H1 (cell line): ENCODE data around the gene CDC42EP5. TPM values are rescaled to one million over a fixed set of nuclear protein-coding genes. Genes with fewer than 3 reads are reported as not detected.

Source experiments
- CTCF ChIA-PET: fragments of 300-600 bp; sonication (Branson Sonifier 250); formaldehyde crosslinking; loops from one replicate; lab custom pipeline; 2021; ENCODE audit not compliant: partially characterized antibody; lab: Charles Lee
- POLR2A ChIA-PET: fragments of 300-600 bp; sonication (Branson Sonifier 250); formaldehyde crosslinking; loops from one replicate; lab custom pipeline; 2021; ENCODE audit warnings: inconsistent platforms; ENCODE audit not compliant: partially characterized antibody; lab: Charles Lee
- DNase-seq, 2 experiments: peaks; one replicate each; pipeline versions ENCODE4 v3.0.0 to v3.0.0-alpha.2; 2010 to 2022; ENCODE audit warnings: low spot score in 2 of 2, low read depth in 1 of 2, mixed read lengths in 1 of 2
- FAIRE-seq: peaks from 2 replicates; lab custom pipeline; 2011; peaks lifted over from hg19 to GRCh38; lab: Jason Lieb, UNC
- H2AFZ ChIP-seq: 2 replicates; pipeline ENCODE4 v1.8.1; 2012; ENCODE audit warnings: low read length, inconsistent platforms
- H2AK5ac ChIP-seq: 2 replicates; pipeline ENCODE4 v1.6.1; 2013; ENCODE audit warnings: low read depth, low read length
- H2BK120ac ChIP-seq: replicated peaks from 2 replicates; pipeline ENCODE3; 2013; ENCODE audit warnings: low read depth, low read length, inconsistent platforms
- H2BK12ac ChIP-seq: 2 replicates; pipeline ENCODE4 v1.6.1; 2013; ENCODE audit warnings: low read depth, low read length
- H2BK15ac ChIP-seq: 2 replicates; pipeline ENCODE4 v1.6.1; 2013; ENCODE audit warnings: low read length
- H2BK20ac ChIP-seq: 2 replicates; pipeline ENCODE4 v1.6.1; 2013; ENCODE audit warnings: low read length
- H2BK5ac ChIP-seq: 2 replicates; pipeline ENCODE4 v1.6.1; 2013; ENCODE audit warnings: low read depth, low read length
- H3K14ac ChIP-seq: 2 replicates; pipeline ENCODE4 v1.6.1; 2013; ENCODE audit warnings: inconsistent platforms; ENCODE audit not compliant: insufficient read length
- H3K18ac ChIP-seq: 2 replicates; pipeline ENCODE4 v1.6.1; 2013; ENCODE audit warnings: low read length; ENCODE audit errors: extremely low read depth
- H3K23ac ChIP-seq: 2 replicates; pipeline ENCODE4 v1.6.1; 2013; ENCODE audit warnings: inconsistent platforms; ENCODE audit not compliant: insufficient read length
- H3K23me2 ChIP-seq: 2 replicates; pipeline ENCODE4 v1.6.1; 2013; ENCODE audit warnings: low read depth, low read length
- H3K27ac ChIP-seq: 2 replicates; pipeline ENCODE4 v1.6.1; 2011; ENCODE audit warnings: low read depth, low read length, inconsistent platforms
- H3K27me3 ChIP-seq, 4 experiments: replicated peaks in 1 of 4; 1 replicate in 1 of 4; 2 replicates in 3 of 4; pipeline versions ENCODE4 v1.6.1 to v1.8.1; 2011 to 2013; ENCODE audit warnings: low read length in 3 of 4, mild to moderate bottlenecking in 3 of 4, inconsistent platforms in 2 of 4, mixed read lengths in 2 of 4, moderate library complexity in 1 of 4; ENCODE audit not compliant: control insufficient read depth in 3 of 4, insufficient read depth in 3 of 4; ENCODE audit errors: extremely low read depth in 1 of 4
- H3K36me3 ChIP-seq, 4 experiments: 2 replicates each; pipeline versions ENCODE4 v1.6.1 to v1.8.1; 2011 to 2013; ENCODE audit warnings: mild to moderate bottlenecking in 4 of 4, low read length in 3 of 4, moderate library complexity in 2 of 4, control low read depth in 1 of 4, inconsistent platforms in 1 of 4; ENCODE audit not compliant: insufficient read depth in 4 of 4, control insufficient read depth in 2 of 4
- H3K4ac ChIP-seq: replicated peaks from 2 replicates; pipeline ENCODE3; 2013; ENCODE audit warnings: low read length, low read depth, mixed read lengths, inconsistent platforms; ENCODE audit not compliant: insufficient read length
- H3K4me1 ChIP-seq, 4 experiments: replicated peaks in 1 of 4; 1 replicate in 1 of 4; 2 replicates in 3 of 4; pipeline versions ENCODE4 v1.6.1 to v1.8.1; 2011 to 2013; ENCODE audit warnings: low read length in 3 of 4, inconsistent platforms in 2 of 4, mixed read lengths in 1 of 4; ENCODE audit not compliant: insufficient read depth in 4 of 4, control insufficient read depth in 3 of 4
- H3K4me2 ChIP-seq, 2 experiments: 2 replicates each; pipeline versions ENCODE4 v1.6.1 to v1.8.1; 2011 to 2013; ENCODE audit warnings: low read depth in 2 of 2, low read length in 2 of 2, control low read depth in 1 of 2, inconsistent platforms in 1 of 2, mild to moderate bottlenecking in 1 of 2; ENCODE audit not compliant: insufficient read depth in 1 of 2
- H3K4me3 ChIP-seq, 4 experiments: fragments of 200-600, 300-600 bp in 1 of 4; sonication (generic), shearing (Covaris generic), sonication (Bioruptor Twin) in 1 of 4; 2 replicates each; pipeline versions ENCODE4 v1.5.1 to v1.8.1; 2011 to 2016; ENCODE audit warnings: low read length in 4 of 4, low read depth in 3 of 4, control low read depth in 2 of 4, inconsistent platforms in 2 of 4, mild to moderate bottlenecking in 2 of 4, mixed read lengths in 1 of 4, moderate library complexity in 1 of 4; ENCODE audit not compliant: insufficient read depth in 2 of 4; ENCODE audit errors: extremely low read depth in 1 of 4
- H3K56ac ChIP-seq: replicated peaks from 2 replicates; pipeline ENCODE3; 2013; ENCODE audit warnings: low read depth, mild to moderate bottlenecking, mixed read lengths, low read length, inconsistent platforms; ENCODE audit not compliant: insufficient read length
- H3K79me1 ChIP-seq: 2 replicates; pipeline ENCODE4 v1.6.1; 2013; ENCODE audit warnings: low read depth, low read length, control low read depth
- H3K79me2 ChIP-seq, 2 experiments: 2 replicates each; pipeline versions ENCODE4 v1.6.1 to v1.8.1; 2012 to 2013; ENCODE audit warnings: low read length in 2 of 2, mild to moderate bottlenecking in 2 of 2, inconsistent platforms in 1 of 2; ENCODE audit not compliant: insufficient read depth in 2 of 2, control insufficient read depth in 1 of 2
- H3K9ac ChIP-seq, 4 experiments: replicated peaks in 1 of 4; 1 replicate in 1 of 4; 2 replicates in 3 of 4; pipeline versions ENCODE4 v1.6.1 to v1.8.1; 2011 to 2013; ENCODE audit warnings: low read depth in 3 of 4, low read length in 3 of 4, control low read depth in 2 of 4, mild to moderate bottlenecking in 2 of 4, moderate library complexity in 2 of 4, inconsistent platforms in 1 of 4; ENCODE audit errors: extremely low read depth in 1 of 4
- H3K9me3 ChIP-seq, 2 experiments: 2 replicates each; pipeline versions ENCODE4 v1.6.1 to v1.8.1; 2012 to 2013; ENCODE audit warnings: mild to moderate bottlenecking in 2 of 2, moderate library complexity in 2 of 2, control low read depth in 1 of 2, inconsistent platforms in 1 of 2, low read depth in 1 of 2, low read length in 1 of 2, mixed read lengths in 1 of 2; ENCODE audit not compliant: insufficient read depth in 2 of 2
- H4K20me1 ChIP-seq, 2 experiments: replicated peaks in 1 of 2; 2 replicates each; pipeline versions ENCODE3 to v1.8.1; 2011 to 2013; ENCODE audit warnings: inconsistent platforms in 2 of 2, low read length in 2 of 2, mild to moderate bottlenecking in 1 of 2; ENCODE audit not compliant: insufficient read depth in 2 of 2, control insufficient read depth in 1 of 2
- H4K5ac ChIP-seq: 2 replicates; pipeline ENCODE4 v1.6.1; 2013; ENCODE audit warnings: low read length, low read depth, mixed read lengths, inconsistent platforms; ENCODE audit not compliant: insufficient read length
- H4K8ac ChIP-seq: 2 replicates; pipeline ENCODE4 v1.8.0; 2013; ENCODE audit warnings: mild to moderate bottlenecking, moderate library complexity, low read length, inconsistent platforms; ENCODE audit not compliant: insufficient read depth; ENCODE audit errors: extremely low read depth
- H4K91ac ChIP-seq: replicated peaks from 2 replicates; pipeline ENCODE3; 2013; ENCODE audit warnings: low read length, mixed read lengths, inconsistent platforms; ENCODE audit not compliant: insufficient read length
- EGR1 ChIP-seq: IDR thresholded peaks from 2 replicates; pipeline ENCODE4 v1.6.1; 2011; ENCODE audit warnings: low read depth, low read length, borderline replicate concordance
- POLR2AphosphoS5 ChIP-seq: IDR thresholded peaks from 2 replicates; pipeline ENCODE4 v1.6.1; 2011; ENCODE audit warnings: low read depth, low read length
- WGBS, 2 experiments: shearing (Covaris generic) in 1 of 2; methylation state at CpG; one replicate each; pipeline versions ENCODE4 v1.1.6 to v1.1.7; 2013 to 2015; ENCODE audit warnings: low lambda C conversion rate in 2 of 2, mixed read lengths in 2 of 2, inconsistent platforms in 1 of 2, low coverage in 1 of 2, missing lambda C conversion rate in 1 of 2; ENCODE audit not compliant: insufficient replicate concordance in 2 of 2, insufficient coverage in 1 of 2, insufficient read length in 1 of 2; ENCODE audit errors: extremely low coverage in 1 of 2, missing lambda C conversion rate in 1 of 2; 5-methylcytosine and 5-hydroxymethylcytosine counted together
- polyA plus RNA-seq, 7 experiments: library from polyadenylated mRNA; depleted of rRNA in 3 of 7; stranded (reverse) in 5 of 7; unstranded in 2 of 7; fragments of >200 nt in 5 of 7; fragments of 200-250 nt in 2 of 7; gene quantifications; 1 replicate in 5 of 7; 2 replicates in 1 of 7; 4 replicates in 1 of 7; pipeline versions ENCODE4 v1.2.1 to v1.2.3, GENCODE V29; 2011 to 2013; ENCODE audit warnings: missing spikeins in 2 of 7, mixed read lengths in 2 of 7
- total RNA-seq: library from RNA; stranded (reverse); fragmentation: NEBNext Ultra II Directional; extraction: Animal tissue kit (Norgen Biotek cat#: 25700); gene quantifications from 2 replicates; pipeline ENCODE4 v1.2.1, GENCODE V29; 2021

Gene CDC42EP5
- total and polyA plus RNA-seq, 2 of the 8 experiments (the other 6 are each of a cell fraction or from before 2014, with no cell fraction given), result 1.8 to 2.1 TPM

DNA sequence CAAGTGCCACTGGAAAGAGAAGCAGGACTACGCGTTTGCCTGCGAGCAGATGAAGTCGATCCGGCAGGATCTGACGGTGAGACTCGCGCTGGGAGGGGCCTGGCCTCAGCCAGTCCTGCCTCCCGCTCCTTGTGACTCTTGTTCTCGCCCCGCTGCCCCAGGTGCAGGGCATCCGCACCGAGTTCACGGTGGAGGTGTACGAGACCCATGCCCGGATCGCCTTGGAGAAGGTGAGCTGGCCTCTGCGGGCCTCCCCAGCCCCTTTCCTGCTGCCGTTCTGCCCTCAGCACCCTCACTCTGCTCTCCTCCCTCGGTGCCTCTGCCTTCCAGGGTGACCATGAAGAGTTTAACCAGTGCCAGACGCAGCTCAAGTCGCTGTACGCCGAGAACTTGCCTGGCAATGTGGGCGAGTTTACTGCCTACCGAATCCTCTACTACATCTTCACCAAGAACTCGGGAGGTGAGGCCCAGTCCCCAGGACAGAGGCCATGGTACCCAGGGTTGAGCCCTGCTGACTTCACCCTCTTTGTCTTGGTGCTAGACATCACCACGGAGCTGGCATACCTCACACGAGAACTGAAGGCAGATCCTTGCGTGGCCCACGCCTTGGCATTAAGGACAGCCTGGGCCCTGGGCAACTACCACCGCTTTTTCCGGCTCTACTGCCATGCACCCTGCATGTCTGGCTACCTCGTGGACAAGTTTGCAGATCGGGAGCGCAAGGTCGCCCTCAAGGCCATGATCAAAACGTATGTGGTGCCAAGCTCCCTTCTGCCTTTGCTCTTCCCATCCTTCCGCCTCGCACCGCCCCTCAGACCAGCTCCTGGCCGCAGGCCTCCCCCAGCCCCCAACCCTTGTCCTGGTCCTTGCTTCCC lies 15.1 kb downstream of the CDC42EP5 start:
- Histone ChIP-seq H3K79me2 (peaks cover 0 to 12% of the 10 kb centered on the region in 2 experiments; a peak in 1 of 4 replicates), H3K14ac (no peak overlapping the region), H2BK5ac (no peak overlapping the region), H4K8ac (no peak overlapping the region), H3K36me3 (peaks cover 42 to 71% (median 62%) of the 10 kb centered on the region in 4 experiments), H3K23me2 (no peaks in the 10 kb centered on the region; the same call in 1 of the 2 replicates), H2BK20ac (no peak overlapping the region), H2BK120ac (no peak overlapping the region), H3K27ac (no peak overlapping the region), H4K5ac (no peak overlapping the region), H2AFZ (no peak overlapping the region), H3K9me3 (no peaks in the 10 kb centered on the region), H3K4me1 (peaks cover 0 to 8% (median 5%) of the 10 kb centered on the region in 4 experiments; a peak in 5 of 7 replicates), H3K79me1 (peaks cover 20% of the 10 kb centered on the region), H2AK5ac (no peak overlapping the region), H3K23ac (no peak overlapping the region), H3K18ac (no peak overlapping the region), H3K4me2 (no peak overlapping the region), H3K9ac (no peak overlapping the region)
- CTCF ChIA-PET, result interaction anchor here (0.5 kb wide), 1 partner anchor 19 kb away, joined by 5 read pairs; no protein-coding TSS in a partner anchor
- POLR2A ChIA-PET, result interaction anchor here (1.0 to 6.7 kb wide), 8 partner anchors 8 to 622 kb away, joined by 3 to 129 read pairs (median 4); partner anchors contain the start of genes CDC42EP5 and LENG8
- DNase-seq, result no peak
- TF ChIP-seq POLR2AphosphoS5 (0 out of 2 replicates have a peak, but pooled peaks have one; percentile 8), EGR1 (no peak)
- TF ChIP-seq, all 59 proteins: peak for 1
- Histone ChIP-seq H3K56ac (no peak overlapping the region), H2BK12ac (no peak overlapping the region), H4K20me1 (peaks cover 13 to 51% of the 10 kb centered on the region in 2 experiments), H3K4me3 (no peak overlapping the region), H4K91ac (no peak overlapping the region), H3K27me3 (no peaks in the 10 kb centered on the region), H2BK15ac (no peak overlapping the region), H3K4ac (no peak overlapping the region)
- 96% methylated on average over 32 of the region's 42 CpGs; no CpG with 5 or more reads in 1 of the 2 experiments for WGBS, 2 experiments
- FAIRE-seq, result no peak
